PC-9 (cell line): ENCODE data around the gene PFKM. TPM values are rescaled to one million over a fixed set of nuclear protein-coding genes. Genes with fewer than 3 reads are reported as not detected.
A peak's percentile ranks its signal among the peaks of the same experiment; 100 is the strongest.

Experiments
- BruUV-seq: library from RNA; stranded (reverse); fragments of 400-500 nt; replicated peaks from 2 replicates; lab custom pipeline; 2021; lab: Mats Ljungman, UMichigan
- CTCF ChIA-PET: fragments of 300-600 bp; sonication (Branson Sonifier 250); formaldehyde crosslinking; loops from one replicate; lab custom pipeline; 2022; ENCODE audit warnings: antibody characterized with exemption; lab: Charles Lee
- POLR2A ChIA-PET: fragments of 300-600 bp; sonication (Branson Sonifier 250); formaldehyde crosslinking; loops from one replicate; lab custom pipeline; 2022; ENCODE audit warnings: antibody characterized with exemption; ENCODE audit not compliant: unreplicated experiment; lab: Charles Lee
- DNase-seq, 2 experiments: peaks; one replicate each; pipeline versions ENCODE4 v3.0.0 to v3.0.0-alpha.2; 2015 to 2022; ENCODE audit warnings: mixed read lengths in 1 of 2
- H2AFZ ChIP-seq: fragments of 200-600 bp; sonication (generic); 2 replicates; pipeline ENCODE4 v1.8.1; 2017; ENCODE audit warnings: antibody characterized with exemption
- H3F3A ChIP-seq: fragments of 200-600 bp; sonication (generic); 2 replicates; pipeline ENCODE4 v1.8.1; 2017; ENCODE audit warnings: antibody characterized with exemption, mild to moderate bottlenecking, low read depth; ENCODE audit not compliant: insufficient read depth
- H3K27ac ChIP-seq: fragments of 200-600 bp; sonication (generic); 2 replicates; pipeline ENCODE4 v1.6.1; 2016; ENCODE audit warnings: mixed run types
- H3K27me3 ChIP-seq: fragments of 200-600 bp; sonication (generic); 2 replicates; pipeline ENCODE4 v1.6.1; 2016; ENCODE audit warnings: low read depth, mixed run types; ENCODE audit not compliant: insufficient read depth
- H3K36me3 ChIP-seq: fragments of 200-600 bp; sonication (generic); 2 replicates; pipeline ENCODE4 v1.6.1; 2016; ENCODE audit warnings: low read depth, mixed run types
- H3K4me1 ChIP-seq: fragments of 200-600 bp; sonication (generic); replicated peaks from 2 replicates; pipeline ENCODE4 v1.6.1; 2016; ENCODE audit warnings: mixed run types; ENCODE audit not compliant: insufficient read depth
- H3K4me2 ChIP-seq: fragments of 200-600 bp; sonication (generic); 2 replicates; pipeline ENCODE4 v1.6.1; 2017; ENCODE audit warnings: mixed run types
- H3K4me3 ChIP-seq: fragments of 200-600 bp; sonication (generic); 2 replicates; pipeline ENCODE4 v1.6.1; 2016; ENCODE audit warnings: mixed run types
- H3K79me2 ChIP-seq: fragments of 200-600 bp; sonication (generic); 2 replicates; pipeline ENCODE4 v1.6.1; 2017; ENCODE audit warnings: low read depth, mixed run types
- H3K9me2 ChIP-seq: fragments of 200-600 bp; sonication (generic); 2 replicates; pipeline ENCODE4 v1.8.1; 2017; ENCODE audit warnings: mild to moderate bottlenecking; ENCODE audit not compliant: insufficient read depth
- H3K9me3 ChIP-seq: fragments of 200-600 bp; sonication (generic); 2 replicates; pipeline ENCODE4 v1.8.1; 2016; ENCODE audit warnings: low read depth; ENCODE audit not compliant: insufficient read depth
- H4K20me1 ChIP-seq: fragments of 200-600 bp; sonication (generic); 2 replicates; pipeline ENCODE4 v1.8.1; 2017; ENCODE audit not compliant: insufficient read depth
- CTCF ChIP-seq: fragments of 200-600 bp; sonication (generic); conservative IDR thresholded peaks from 2 replicates; pipeline ENCODE4 v1.6.1; 2017; ENCODE audit warnings: mixed run types, antibody characterized with exemption, mild to moderate bottlenecking, moderate library complexity
- EZH2 ChIP-seq: fragments of 200-600 bp; sonication (generic); IDR thresholded peaks from 2 replicates; pipeline ENCODE4 v1.8.0; 2017; ENCODE audit warnings: antibody characterized with exemption, low read depth
- intact Hi-C: fragments of 100-400 bp; cut with micrococcal nuclease; formaldehyde crosslinking; loops from one replicate; pipeline ENCODE4 v1.10.0; 2022; ENCODE audit not compliant: unreplicated experiment
- total RNA-seq: library from RNA; stranded (reverse); gene quantifications from 2 replicates; pipeline ENCODE4 v1.2.3, GENCODE V29; 2021

The PFKM gene
- total RNA-seq, 1 experiment from 2014 or later = 63.2 TPM

- peaks cover 22% of the 10 kb centered on the region for H3K4me1 ChIP-seq
- H3K27me3 ChIP-seq = no peaks in the 10 kb centered on the region
- H3K4me2 ChIP-seq = peak overlapping the region; percentile 91
- no peaks in the 10 kb centered on the region; the same call in 1 of the 2 replicates for H3K36me3 ChIP-seq
- TF ChIP-seq CTCF (no peak), EZH2 (no peak)
- H2AFZ ChIP-seq = no peak overlapping the region
- intact Hi-C loops = no loop called here
- TSS peak; percentile 39 for BruUV-seq
- no peak overlapping the region; the same call in 1 of the 2 replicates for H3K27ac ChIP-seq
- peaks cover 22% of the 10 kb centered on the region for H3F3A ChIP-seq
- H3K9me2 ChIP-seq = no peaks in the 10 kb centered on the region
- H3K9me3 ChIP-seq = no peaks in the 10 kb centered on the region
- no peaks in the 10 kb centered on the region for H4K20me1 ChIP-seq
- ChIA-PET CTCF (no interaction called here), POLR2A (no interaction called here)
- H3K79me2 ChIP-seq = peaks cover 48% of the 10 kb centered on the region
- no peak for DNase-seq
- H3K4me3 ChIP-seq = peak overlapping the region; percentile 76
Measured at GRCh38 chr12:48104531-48104930, 14.6 kb upstream of the PFKM start.

GRCh38 chr12:48105321-48105866 is 13.8 kb upstream of the PFKM start:
- peaks cover 22% of the 10 kb centered on the region for H3K4me1 ChIP-seq
- POLR2A ChIA-PET = interaction anchor here (0.5 to 0.8 kb wide), 2 partner anchors 15 to 684 kb away, joined by 4 to 6 read pairs; no protein-coding TSS in a partner anchor
- no peaks in the 10 kb centered on the region for H3K27me3 ChIP-seq
- intact Hi-C loops = loop anchor here (5.0 kb wide), 2 partner anchors 52 to 203 kb away; partner anchors contain the start of genes ASB8 and VDR
- TF ChIP-seq EZH2 = no peak
- TF ChIP-seq CTCF = no peak
- CTCF ChIA-PET = interaction anchor here (1.1 kb wide), 1 partner anchor 142 kb away, joined by 4 read pairs; the partner anchor contains the start of gene TMEM106C
- no peaks in the 10 kb centered on the region for H3K9me2 ChIP-seq
- H3K36me3 ChIP-seq = no peaks in the 10 kb centered on the region; the same call in 1 of the 2 replicates
- H3K9me3 ChIP-seq = no peaks in the 10 kb centered on the region
- peak overlapping the region; percentile 91 for H3K4me2 ChIP-seq
- peak overlapping the region; percentile 76 for H3K4me3 ChIP-seq
- H4K20me1 ChIP-seq = no peaks in the 10 kb centered on the region
- BruUV-seq = no TSS peak
- peak overlapping the region; percentile 80 for H3K27ac ChIP-seq
- H3K79me2 ChIP-seq = peaks cover 47% of the 10 kb centered on the region
- H3F3A ChIP-seq = peaks cover 20% of the 10 kb centered on the region; the same call in 1 of the 2 replicates
- peak overlapping the region; percentile 96 for H2AFZ ChIP-seq
- no peak for DNase-seq

GRCh38 chr12:48105867-48106680 is 13.1 kb upstream of the PFKM start, which contains the start of gene SENP1:
Gene SENP1, minus strand, starts transcription at chr12:48106079. Its CDS starts 4,607 bp downstream, at chr12:48101472.
- peaks cover 20% of the 10 kb centered on the region; the same call in 1 of the 2 replicates for H3F3A ChIP-seq
- H2AFZ ChIP-seq = peak within 1 kb of the TSS; percentile 96
- CTCF ChIA-PET = interaction anchor here (1.1 kb wide), 1 partner anchor 143 kb away, joined by 4 read pairs; the partner anchor contains the start of gene TMEM106C
- H3K4me2 ChIP-seq = peak within 1 kb of the TSS; percentile 91
- BruUV-seq = no TSS peak
- POLR2A ChIA-PET = interaction anchor here (0.5 to 0.8 kb wide), 3 partner anchors 10 to 683 kb away, joined by 4 to 6 read pairs (median 4); no protein-coding TSS in a partner anchor
- intact Hi-C loops = loop anchor here (5.0 kb wide), 2 partner anchors 51 to 204 kb away; partner anchors contain the start of genes ASB8 and VDR
- H3K4me3 ChIP-seq = peak within 1 kb of the TSS; percentile 76
- H3K79me2 ChIP-seq = peaks cover 40% of the 10 kb centered on the region
- H3K4me1 ChIP-seq = peaks cover 29% of the 10 kb centered on the region
- no peaks in the 10 kb centered on the region for H4K20me1 ChIP-seq
- DNase-seq = peak; percentile 61 to 84
- peak within 1 kb of the TSS; percentile 80 for H3K27ac ChIP-seq
- no peaks in the 10 kb centered on the region for H3K27me3 ChIP-seq
- H3K36me3 ChIP-seq = no peaks in the 10 kb centered on the region; the same call in 1 of the 2 replicates
- TF ChIP-seq EZH2 (no peak), CTCF (no peak; the same call in 1 of the 2 replicates)
- no peaks in the 10 kb centered on the region for H3K9me2 ChIP-seq
- H3K9me3 ChIP-seq = no peaks in the 10 kb centered on the region
